ENCODE measurements around the gene MSLN.

GRCh38 chr16:736936-737481 lies 23.5 kb upstream of the MSLN start:
- TF ChIP-seq CTCF (conservative IDR thresholded peaks at IDR 0.05) (no peak), ZFX (IDR thresholded peaks at IDR 0.05) (no peak)
